Non-pigmented ciliary epithelial cell (primary cell): ENCODE measurements around the gene JAZF1.

Source experiments
- DNase-seq: peaks from one replicate; pipeline ENCODE4 v3.0.0-alpha.2; 2010; ENCODE audit warnings: low read depth

Gene JAZF1

DNA sequence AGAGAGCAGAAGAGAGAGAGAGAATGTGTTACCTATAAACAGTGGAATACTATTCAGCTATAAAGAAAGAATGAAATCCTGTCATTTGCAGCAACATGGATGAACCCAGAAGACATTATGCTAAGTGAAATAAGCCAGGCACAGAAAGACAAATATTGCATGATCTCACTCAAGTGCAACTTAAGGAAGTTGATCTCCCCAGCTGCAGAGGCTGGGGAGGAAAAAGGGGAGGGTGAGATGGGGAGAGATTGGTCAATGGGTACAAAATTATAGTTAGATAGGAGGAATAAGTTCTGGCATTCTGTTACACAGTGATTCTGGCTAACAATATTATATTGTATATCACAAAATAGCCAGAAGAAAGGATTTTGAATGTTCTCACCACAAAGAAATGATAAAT lies 11.2 kb upstream of the JAZF1 start:
- DNase-seq, result no peak

DNA sequence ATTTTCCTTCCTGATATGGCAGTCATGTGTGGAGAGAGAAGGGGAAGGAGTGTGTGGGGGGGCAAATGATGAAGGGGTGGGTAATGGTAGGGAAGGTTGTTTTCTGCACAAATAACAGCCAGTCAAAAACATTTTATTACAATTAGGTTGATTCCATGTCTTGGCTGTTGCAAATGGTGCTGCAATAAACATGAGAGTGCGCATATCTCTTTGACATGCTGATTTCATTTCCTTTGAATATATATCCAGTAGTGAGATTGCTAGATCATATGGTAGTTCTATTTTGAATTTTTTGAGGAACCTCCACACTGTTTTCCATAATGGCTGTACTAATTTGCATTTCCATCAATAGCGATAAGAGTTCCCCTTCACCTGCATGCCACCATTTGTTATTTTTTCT lies 10.6 kb upstream of the JAZF1 start:
- no peak for DNase-seq

DNA sequence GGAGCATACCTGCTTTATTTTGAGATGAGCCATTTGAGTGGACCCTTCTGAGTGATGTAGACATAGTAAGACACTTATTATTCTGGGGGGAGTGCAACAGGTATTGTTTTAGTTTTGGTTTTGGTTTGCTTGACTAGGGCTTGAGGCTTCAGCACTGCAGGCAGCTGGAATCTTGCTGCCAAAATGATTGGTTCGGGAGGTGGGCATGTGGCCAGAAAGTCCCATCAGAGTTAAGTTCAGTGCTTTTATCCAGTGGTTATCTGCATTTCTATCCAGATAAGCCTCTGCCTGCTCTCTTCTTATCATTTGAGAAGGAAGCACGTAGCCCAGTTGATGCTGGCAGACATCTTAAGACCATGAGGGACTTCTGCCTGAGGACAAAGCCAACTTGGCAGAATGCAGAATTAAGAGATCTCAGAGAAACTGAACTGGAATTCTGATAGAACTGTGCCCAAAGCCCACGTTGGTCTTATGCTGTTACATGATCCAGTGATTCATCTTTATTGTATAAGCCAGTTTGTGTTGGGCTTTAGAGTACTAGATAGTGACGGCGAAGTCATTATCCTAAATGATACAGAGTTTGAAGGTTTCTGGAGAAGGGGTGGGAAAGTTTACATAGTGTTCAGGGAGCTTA lies 9.6 kb upstream of the JAZF1 start:
- no peak for DNase-seq

DNA sequence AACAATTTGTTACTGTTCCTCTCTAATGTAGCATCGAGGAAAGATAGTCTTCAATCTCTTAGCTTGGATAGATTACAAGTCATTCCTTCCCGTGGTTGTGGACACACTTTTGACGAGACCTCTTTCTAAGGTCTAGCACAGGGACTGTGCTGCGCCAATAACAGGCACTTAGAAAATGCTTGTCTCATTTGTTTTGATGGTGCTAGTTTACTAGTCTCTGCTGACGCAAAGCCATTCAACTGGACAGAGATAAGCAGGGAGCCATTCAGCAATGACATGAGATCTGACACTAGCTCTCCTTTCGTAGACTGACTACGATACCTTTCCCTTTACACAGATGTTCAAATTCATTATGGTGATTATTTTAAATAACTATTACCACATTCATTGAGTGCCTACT lies 6.4 kb upstream of the JAZF1 start:
- DNase-seq, result no peak

DNA sequence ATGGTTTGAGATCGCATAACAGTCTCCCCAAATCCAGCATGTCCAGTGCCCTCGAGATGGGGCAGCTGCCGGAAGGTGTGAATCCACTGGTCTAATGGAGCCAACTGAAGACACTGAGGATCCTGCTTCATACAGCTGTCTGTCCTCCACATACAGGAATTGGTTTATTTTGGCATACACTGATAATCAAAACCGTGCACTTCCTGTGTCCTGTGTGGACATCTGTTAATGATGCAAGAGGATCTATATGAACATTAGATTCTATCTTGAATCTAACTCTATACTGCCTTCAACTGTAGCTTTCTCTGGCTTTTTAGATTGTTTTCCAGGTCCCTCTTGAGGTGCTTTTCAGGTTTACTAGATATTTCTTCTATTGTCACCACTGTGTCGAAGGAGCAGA lies 3.0 kb upstream of the JAZF1 start:
- no peak for DNase-seq

DNA sequence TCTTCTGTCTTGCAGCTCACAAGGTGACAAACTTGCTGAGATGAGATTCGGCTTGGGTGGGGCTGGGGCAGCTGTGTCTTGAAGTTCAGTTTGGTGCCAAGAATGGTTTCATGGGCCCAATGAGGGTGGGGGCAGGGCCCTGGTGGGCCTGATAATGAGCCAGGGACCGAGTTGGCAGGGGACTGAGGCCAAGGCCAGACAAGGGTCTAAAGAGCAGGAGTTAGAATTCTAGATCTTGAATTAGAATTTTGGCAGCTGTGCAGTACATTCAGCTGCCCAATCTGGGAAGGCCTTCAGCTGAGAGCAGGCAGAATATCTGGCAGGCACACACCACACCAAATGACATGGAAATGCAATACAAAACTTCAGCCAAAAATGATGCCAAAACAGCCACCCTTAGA lies 1.5 kb upstream of the JAZF1 start:
- no peak for DNase-seq

DNA sequence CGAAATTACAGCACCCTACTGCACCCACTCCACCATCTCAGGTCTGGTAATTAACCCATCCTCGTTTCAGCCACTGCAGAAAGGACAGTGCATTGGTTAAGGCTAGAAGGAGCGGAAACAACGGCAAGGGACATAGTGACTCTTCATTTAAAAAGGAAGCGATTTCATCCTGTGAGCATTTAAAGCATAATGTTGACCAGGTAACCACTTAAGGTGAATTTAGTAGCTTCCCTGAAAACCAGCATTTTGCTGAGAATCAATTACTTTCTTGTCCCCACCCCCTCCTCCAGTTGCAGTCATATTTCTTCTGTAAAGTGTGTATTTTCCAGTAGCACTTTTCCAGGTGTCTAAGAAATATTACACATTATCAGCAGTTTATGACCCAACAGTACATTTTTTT lies 821 bp upstream of the JAZF1 start:
- no peak for DNase-seq

DNA sequence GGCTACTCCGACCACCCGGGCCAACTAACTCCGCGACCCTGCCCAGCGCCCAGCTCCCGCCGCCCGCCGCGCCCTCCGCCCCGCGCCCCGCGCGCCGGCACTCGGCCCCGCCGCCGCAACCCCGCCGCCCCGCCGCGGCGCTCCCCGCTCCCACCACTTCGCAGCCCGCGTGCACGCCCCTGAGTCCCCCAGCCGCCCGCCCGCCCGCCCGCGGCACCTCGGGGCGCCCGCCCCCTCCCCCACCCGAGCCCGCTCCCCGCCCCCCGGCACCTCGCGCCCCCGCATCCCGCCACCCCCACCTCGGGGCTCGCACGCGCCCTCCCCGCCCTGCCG lies 598 bp downstream of the JAZF1 start:
- DNase-seq, result no peak

DNA sequence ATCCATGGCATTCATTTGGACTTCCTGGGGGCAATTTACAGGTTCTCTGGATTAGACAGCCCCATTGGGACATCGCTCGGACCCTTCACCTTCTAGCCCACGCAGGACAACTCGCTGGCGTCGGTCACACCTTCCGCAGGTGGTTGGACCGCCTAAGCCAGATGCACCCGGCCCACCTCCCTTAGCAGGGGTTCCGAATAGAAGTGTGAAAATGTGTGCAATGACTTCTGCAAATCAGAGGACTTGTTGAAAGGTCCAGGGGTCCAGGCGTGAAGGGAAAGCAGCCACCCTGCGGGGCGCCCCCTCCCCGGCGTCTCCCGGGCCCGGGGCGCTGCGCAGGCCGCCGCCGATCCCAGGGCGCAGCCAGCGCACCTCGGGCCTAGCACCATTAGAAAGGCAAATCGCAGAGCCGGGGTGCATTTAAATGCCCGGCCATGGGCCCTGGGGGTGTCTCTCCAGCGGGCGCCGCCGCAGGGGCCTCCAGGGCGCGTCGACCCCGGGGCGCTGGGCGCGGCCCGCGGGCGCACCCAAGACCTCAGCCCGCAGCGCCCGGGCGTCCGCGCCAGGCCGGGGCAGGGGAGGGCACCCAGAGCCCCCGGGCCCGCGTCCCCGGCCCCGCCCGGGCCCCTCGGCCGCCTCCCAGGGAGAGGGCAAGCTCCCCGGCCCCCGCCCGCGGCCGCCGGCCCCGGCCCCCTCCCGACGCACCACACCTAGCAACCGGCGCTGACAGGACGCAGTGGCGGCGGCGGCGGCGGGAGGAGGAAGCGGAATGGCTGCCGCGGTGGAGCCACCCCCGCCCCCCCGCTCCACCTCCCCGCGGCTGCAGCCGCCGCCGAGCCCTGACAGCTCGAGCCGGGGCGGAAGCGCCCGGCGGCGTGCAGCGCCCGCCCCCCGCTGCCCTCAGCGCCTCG lies 1.2 kb downstream of the JAZF1 start:
- no peak for DNase-seq

DNA sequence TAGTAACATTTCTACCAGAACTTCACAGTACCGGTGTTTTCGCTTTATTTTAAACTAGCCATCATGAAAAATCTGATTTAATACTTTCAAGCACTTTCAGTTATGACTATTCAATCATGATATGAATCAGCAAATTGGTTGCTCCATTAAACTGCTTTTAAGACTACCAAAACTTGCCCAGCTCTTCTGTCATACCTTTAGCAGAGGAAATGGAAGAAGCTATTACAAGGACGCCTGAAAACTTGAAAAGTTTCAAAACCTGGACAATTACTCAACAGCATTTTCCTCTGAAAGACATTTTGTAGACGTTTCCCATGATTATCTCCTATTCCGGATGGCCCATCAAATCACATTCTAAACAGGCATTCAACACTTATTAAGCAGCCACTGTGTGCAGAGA lies 2.0 kb downstream of the JAZF1 start:
- no peak for DNase-seq

DNA sequence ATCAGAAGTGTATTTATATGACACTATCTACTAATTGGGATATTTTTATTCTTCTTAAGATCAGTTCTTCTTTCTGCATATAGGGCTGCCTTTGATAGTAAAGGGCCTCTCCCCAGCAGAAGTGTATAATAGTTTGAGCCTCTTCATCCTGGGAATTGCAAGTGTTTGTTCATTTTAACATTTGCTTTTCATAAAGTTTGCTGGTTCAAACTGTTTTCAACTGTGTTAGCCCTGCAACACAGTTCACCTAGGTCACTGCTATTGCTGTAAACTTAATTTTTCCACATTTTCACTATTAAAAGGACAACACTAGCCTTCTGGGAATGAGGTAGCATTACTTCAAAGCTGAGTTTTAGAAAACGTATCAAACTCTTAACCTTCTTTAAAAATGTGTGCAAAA lies 2.8 kb downstream of the JAZF1 start:
- DNase-seq, result no peak

DNA sequence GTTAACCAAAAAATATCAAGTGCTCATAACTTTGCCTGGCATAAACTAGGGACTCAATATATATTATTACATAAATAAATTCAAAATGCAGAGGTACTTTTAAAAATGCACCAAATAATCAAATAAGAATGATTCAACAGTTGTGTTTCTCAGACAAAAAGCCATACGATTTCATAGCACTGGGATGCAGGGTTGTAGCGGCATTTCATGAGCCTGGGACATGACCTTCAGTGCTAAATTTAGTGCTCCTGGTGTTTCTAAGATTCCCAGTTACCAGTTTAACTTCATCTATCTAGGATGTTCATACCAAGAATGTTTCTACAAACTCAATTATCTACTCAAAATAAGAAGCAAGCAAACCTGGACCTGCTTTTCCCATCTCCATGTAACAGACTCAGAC lies 4.0 kb downstream of the JAZF1 start:
- DNase-seq, result no peak

DNA sequence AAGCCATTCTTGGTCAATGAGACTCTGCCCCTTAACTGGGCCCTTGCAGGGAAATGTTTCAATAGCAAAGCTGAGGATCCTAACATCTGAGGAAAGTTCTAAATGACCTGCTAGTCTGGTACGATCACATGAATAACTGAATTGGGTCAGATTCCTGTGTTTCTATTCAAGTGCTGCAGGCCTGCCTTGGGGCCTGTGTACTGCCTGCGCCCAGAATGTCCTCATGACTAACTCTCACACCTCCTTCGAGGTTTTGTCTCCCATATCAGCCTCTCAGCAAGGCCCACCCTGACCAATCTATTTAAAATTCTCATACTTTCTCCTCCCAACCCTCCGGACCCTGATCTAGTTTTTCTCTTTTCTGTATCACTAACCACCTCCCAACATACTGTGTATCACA lies 4.4 kb downstream of the JAZF1 start:
- no peak for DNase-seq

DNA sequence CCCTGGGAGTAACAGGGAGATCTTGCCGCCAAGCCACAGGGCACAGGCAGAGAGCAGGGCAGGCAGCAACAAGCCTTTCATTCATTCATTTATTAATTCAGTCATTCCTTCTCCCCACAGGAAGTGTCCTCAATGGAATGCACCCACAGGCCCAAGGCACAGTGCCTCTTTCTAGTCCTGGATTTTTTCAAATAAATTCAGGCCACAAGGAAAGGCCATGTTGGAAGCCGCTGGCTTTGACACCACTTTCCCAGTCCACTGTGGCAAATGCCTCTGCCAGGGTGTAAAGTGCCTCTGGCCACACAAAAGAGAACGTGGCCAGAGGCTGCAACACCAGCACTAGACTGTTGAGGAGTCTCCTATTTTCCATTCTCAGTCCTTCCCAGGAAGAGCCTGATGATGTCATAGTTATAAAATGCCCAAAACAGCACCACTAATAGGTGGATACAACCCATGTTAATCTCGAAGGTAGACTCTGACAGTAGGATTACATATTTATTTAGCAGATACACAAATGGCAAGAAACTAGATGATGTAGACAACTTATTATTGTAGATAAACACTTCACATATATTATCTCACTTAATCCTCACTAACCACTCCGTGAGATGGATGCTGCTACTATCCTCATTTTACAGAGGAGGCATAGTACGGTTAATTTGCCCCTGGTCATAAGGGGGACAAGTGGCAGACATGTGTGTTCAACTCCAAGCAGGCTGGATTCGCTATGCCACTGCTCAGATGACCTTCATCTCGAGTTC lies 5.5 kb downstream of the JAZF1 start:
- DNase-seq, result no peak

DNA sequence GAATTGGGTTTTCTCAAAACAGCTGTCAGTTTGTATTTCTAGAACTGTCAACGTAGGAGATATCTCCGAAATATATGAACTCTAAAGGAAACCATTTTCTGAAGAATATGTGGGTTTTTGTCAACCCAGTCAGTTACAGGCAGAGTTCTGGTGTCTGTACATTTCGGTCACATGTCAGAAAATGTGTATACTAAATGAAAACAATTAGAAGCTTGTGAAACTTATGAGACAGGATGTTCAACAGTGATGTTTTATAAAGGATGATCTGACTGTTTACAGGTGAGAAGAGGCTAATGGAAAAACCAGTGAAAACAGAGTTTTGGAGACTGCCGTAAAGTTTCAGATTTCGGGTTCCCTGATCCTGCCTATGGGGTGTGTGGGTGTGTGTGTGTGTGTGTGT lies 6.2 kb downstream of the JAZF1 start:
- no peak for DNase-seq

DNA sequence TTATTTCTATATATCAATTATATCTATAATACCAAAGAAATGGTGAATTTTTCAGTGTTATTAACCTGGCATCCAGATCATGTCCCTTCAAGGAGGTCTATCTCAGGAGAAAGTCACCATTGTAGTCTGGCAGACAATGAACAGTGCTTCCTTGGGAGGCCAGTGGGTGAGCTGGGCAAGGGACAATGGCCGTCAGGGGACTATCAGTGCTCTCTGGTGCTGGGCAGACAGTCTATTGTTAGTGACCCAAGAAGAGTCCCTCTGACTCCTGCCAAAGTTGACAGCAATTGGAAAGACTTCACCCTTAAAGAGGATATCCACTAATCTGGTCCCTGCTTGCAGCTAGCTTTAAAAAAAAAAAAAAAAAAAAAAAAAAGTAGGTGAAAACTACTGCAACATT lies 7.1 kb downstream of the JAZF1 start:
- DNase-seq, result no peak

DNA sequence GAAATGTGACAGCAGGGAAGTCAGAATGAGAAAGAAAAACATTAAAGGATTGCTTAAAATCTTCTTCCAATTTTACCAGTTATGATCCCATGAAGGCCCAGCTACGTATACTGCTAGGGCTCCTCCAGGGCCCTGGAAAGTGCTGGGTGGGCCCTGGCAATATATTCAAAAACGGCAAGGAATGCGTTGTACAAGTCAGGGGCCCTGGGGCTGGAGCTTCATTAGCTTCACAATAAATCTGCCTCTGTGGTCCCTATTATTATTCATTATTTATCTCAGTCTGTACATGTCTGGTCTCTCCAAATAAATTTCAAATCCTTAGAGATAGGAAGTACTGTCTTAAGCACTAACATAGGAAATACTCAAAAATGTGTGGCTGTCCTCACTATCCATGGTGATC lies 7.6 kb downstream of the JAZF1 start:
- no peak for DNase-seq

DNA sequence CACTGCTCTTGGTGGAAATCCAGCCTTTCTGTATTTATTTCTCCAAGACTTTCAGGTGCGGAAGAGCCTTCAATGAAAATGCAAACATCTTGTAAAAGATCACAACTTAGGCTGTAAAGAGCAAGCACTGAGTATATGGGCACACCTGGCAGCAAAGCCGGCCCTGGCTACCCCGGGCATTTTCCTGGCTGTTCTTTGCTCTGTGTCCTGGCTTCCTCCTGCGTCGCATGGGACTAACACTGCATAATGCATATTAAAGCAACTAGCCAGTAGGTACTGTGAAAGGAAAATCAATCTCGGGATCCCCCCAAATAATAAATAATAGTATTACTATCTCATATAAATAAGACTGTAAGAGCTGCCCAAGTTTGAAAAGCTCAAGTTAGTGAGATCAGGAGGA lies 9.9 kb downstream of the JAZF1 start:
- DNase-seq, result no peak

DNA sequence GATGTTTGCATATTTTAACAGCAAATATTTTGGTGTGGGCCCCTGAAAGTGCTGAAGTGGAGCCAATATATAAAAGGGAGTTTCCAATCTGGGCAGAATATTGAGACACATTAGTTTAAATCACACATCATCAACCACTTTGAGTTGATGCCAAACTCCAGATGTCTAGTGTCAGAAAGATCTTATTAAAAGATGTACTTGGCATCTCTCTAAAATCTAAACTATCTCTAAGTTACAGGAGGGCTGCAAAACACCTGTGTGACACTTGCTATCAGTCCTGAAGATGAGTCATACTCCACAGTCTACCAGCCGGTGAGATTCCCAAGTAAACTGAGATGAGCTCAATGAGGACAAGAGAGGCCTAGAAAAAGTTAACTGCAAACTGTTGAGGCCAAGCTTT lies 11.4 kb downstream of the JAZF1 start:
- no peak for DNase-seq

DNA sequence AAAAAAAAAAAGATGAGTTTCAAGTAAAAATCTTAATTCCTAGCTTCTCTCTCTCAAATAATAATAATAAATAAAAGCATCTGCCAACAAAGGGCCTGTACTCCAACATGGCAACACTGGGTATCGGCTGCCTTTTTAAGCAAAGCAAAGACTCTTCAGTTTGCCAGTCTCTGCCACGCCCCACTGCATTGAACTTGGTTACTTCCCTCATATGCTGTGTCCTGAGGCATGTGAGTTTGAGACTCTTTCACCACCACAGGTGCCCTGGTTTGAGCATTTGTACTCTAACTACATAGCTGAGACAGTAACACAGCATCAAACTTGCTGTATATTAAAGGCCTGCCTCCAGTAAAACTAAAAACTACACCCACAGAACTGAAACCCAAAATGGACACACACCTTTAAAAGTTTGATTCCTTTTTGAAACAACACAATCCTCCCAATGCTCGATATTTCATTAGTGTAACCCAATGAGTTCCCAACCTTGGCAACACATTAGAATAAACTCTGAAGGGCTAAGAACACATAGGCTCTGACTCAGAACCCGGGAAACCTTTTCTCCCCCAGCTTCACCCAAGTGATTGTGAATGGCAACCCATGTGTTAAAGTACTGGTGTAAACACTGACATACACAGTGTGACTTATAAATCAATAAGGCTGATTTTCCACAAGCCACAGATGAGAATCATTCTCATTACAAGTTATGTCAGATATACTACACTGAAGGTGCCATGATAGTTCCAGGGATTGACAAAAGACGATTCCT lies 12.0 kb downstream of the JAZF1 start:
- DNase-seq, result no peak

DNA sequence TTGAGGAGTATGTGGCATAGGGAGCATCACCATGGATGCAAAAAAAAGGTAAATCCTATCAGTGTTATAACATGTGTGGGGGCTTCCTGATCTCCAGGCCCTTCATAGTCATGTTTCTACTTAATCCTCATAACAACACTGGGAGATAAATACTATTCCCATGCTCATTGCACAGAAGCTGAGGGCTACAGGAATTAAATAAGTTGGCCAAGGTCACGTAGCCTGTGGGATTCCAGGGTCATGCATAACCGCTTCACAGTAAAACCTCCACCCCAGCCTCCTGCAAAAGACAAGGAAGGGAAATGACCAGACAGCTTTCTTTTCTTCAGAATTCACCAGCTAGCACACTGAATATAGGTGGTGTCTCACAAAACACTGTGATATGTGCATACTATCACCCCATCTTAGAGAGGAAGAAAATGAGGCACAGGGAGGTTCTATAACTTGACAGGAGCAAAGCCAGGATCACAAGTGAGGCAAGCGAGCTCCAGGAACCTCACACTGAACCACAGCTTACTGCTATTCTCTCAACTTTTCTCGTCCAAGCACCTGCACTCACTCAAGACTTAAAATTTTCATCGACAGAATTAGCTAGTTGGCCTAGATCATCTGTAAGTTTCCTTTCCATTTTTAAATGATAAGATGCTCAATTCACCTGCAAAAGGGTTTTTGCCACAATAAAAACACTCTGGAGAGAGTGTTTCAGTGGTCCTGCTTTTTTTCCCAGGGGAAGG lies 13.4 kb downstream of the JAZF1 start:
- DNase-seq, result no peak
